Renal cortical epithelial cell (primary cell): ENCODE results near the gene TTLL6. TPM values are rescaled to one million over a fixed set of nuclear protein-coding genes. Genes with fewer than 3 reads are reported as not detected.
"Not testable (repeated sequence)": the region's sequence is repeated elsewhere in the genome, so short reads cannot be mapped to it uniquely, and the experiment has no call there.

Experiments
- DNase-seq: peaks from one replicate; pipeline ENCODE4 v3.0.0-alpha.2; 2011; ENCODE audit warnings: low read depth
- total RNA-seq: library from RNA; depleted of rRNA; stranded (reverse); fragments of >200 nt; gene quantifications from 2 replicates; pipeline ENCODE4 v1.2.3, GENCODE V29; 2014

TTLL6 gene
- total RNA-seq, 1 donor from 2014 or later = 0.45 TPM

DNA sequence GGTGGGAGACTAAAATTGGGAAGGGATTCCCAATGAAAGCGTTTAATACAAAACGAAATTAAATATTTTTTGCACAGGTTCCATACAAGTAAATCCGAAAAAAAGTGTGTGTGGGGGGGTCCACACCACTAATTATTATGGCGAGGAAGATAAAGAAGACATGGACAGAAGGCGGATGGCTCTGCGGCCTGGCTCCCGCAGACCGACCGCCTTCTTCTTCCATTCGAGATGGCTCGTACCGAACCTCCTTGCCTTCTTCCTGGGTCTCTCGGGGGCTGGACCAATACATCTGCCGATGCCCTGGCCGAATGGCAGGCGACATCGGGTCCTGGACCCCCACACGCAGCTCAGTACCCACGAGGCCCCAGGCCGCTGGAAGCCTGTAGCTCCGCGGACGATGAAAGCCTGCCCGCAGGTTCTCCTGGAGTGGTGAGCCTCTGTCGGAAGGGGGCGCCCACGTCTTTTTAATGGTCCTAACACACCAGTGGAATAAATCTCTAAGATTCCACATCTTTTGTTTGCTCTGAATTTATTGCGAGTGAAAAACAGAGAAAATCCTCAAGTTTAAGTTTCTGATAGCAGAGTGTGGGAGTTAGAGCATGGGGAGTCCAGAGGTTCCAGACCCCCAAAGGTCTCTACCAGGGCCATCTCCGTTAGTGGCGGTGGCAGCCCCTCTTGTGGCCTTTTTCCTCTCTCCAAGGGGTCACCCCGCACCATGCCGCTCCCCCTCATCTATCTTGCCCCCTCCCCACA, 92.6 kb downstream of the TTLL6 start:
- DNase-seq = peak; percentile 54

DNA sequence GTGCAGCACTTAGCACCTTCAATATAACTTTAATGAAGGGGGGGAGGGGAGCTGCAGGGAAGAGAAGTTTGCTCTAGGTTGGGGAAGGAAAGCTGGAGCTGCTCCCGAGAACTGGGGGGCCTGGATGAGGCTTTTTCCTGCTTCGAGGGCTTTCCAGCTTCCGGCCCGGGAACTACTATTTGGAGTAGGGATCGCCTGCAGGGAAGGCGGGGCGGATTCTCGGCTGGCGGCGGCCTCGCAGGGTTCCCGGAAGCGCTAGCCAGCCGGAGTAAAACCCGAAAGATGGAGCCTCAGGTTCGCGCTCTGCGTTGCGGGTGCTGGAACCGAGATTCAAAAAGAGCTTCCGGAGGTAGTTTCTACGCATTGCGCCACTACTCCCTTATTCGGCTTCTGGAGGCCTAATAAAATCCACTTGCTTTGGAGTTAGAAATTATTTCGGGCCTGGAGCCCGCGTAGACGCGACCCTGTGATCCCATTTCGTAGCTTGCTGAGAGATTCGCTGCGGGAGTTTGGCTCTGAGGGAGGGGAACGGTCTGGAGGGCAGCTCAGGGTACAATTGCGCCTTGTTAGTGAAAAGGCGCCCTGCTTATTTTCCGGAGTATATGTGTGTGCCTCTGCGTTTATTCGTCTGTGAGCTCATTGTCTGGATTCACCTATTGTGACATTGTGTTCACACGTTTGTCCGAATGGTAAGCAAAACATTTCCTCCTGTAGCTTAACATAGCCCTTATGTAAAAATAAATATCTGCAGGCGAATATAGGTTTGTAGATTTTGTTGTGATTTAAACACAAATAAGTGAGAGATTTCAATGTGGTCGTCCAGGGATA, 93.4 kb downstream of the TTLL6 start:
- DNase-seq = no peak

DNA sequence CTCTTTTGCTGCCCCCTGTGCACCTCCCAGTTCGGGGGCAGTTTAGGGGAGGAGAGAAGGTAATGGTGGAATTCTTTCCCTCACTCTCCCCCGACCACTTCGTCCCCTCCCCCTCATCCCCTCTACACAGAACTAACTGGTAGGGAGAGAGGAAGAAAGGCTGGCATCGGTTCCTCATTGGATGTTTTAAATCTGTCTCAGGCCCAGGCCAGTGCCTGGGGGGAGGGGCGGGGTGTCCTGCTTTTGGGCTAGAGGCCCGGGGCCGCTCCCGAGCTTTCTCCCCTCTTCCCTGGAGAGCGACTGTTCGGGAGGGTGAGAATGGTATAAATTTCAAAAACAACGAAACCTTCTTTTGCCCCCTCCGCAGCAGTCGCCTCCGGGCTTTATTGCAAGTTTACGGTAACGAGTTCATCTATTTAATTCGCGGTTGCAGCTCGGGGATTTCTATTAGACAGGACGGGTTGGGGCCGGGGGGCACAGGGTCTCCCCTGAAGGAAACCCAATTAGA, 94.1 kb downstream of the TTLL6 start, which contains the start of gene PRAC2:
PRAC2 (plus strand) TSS at position 271 of the 508 bp plus-strand sequence. CDS start 1,226 bp downstream, outside the sequence.
- DNase-seq = no peak

DNA sequence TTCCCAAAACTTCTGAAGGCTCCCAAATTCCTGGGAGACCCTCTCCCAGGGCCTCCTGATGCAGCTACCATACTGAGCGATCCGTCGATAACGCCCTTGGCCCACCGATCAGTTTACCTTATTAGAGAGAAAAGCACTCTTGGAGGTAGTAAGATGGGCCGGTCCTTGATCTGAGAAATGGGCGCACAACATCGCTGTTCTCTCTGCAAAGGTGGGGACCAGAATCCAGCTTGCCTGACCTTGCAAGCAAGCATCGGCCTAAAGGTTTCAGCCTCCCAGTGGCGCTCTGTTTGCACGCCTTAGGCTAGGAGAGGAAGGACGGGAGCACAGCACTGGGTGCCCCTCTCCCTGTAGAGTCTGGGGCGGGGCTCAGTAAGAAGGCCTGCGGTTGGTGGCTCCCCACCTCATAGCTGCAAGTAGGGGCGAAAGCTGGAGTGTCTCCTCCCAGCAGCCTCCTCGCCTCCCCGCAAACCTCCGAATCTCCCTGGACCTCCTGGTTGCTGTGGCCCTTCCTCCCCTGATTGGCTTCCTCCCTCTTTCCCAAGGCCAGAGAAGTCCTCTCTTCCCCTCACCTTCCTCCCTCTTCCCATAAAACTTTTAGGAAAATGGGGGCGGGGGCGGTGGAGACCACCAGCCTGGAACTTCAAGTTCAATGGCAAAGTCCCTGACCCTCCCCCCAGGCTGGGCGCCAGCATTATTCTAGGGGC, 94.7 kb downstream of the TTLL6 start, which contains the start of gene PRAC1:
PRAC1 (minus strand) TSS at position 318 of the 707 bp plus-strand sequence; CDS start at position 192, 126 bp downstream.
- no peak for DNase-seq

DNA sequence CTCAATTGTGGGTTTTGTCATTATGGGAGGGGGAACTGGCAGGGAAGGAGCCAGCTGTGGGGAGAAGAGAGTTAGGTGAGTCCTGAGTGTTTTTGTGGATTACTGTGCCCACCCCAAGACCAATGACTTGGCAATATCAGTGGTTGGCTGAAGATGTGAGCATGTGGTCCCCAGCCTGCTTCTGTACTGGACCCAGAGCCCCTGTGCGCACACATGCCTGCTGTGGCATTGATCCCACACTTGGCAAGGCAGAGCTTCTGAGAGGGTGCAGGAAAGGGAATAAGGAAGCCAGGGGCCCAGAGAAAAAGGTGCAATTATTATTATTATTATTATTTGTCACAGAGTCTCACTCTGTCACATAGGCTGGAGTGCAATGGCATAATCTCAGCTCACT, 96.0 kb downstream of the TTLL6 start:
- no peak for DNase-seq

DNA sequence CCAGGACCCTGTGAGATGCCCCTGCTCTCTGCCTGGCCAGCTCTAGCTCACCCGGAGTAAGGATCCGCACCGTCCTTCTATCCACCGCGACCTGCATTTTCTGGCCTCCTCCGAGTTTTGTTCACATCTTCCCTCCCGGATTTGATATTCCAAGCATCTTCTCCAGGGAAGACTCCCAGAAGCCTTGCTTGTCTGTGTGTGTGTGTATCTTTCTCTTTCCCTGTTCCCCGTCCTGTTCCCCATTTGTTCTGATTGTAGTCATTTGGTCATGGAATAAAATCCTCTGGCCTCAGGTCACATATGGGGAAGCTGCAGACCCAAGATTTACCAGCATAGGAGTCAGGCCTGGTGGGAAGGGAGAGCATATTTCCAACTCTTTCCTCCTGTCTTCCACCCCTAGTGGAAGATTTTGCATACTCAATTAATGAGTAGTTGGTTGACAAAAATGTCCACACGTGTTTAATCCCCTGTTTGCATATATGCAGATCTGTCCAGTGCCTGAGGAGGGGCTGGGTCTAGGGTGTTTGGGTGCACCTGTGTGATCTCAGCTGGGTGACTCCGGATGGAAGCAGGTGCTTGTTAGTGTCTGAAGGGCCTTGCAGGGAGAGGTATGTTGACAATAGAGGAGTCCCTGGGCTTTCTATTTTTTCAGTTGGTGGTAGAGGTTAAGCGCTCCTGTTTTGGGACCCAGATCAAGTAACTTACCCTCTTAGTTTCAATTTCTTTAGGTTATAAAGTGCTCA, 96.6 kb downstream of the TTLL6 start:
- no peak for DNase-seq

DNA sequence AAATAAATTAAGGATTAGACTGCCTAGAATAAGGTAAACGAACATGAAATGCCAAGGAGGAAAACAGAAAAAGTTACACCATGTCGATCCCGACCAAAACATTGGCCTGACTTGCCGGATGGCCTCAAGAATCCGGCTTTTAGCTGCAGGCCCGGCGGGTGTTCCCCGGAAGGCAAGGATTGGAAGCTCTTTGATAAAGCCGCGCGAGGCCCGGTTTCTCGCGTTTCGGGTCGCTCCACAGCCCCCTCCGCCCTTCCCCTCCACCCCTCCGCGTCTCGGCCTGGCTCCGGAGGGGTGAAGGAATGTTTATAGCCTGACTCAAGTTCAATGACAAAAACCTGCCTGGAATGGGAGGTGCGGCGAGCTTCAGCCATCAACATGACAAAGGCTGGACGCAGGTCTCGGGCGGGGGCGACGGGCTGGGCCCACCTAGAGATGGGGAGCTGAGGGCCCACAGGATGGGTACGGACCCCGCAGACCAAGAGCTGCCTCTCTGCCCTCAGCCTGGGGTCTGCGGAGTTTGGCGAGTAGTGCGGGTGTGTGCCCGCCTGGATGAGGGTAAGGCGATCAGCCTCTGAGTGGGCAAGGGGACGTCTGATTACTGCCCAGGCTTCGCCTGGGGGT, 97.3 kb downstream of the TTLL6 start:
- no peak for DNase-seq

DNA sequence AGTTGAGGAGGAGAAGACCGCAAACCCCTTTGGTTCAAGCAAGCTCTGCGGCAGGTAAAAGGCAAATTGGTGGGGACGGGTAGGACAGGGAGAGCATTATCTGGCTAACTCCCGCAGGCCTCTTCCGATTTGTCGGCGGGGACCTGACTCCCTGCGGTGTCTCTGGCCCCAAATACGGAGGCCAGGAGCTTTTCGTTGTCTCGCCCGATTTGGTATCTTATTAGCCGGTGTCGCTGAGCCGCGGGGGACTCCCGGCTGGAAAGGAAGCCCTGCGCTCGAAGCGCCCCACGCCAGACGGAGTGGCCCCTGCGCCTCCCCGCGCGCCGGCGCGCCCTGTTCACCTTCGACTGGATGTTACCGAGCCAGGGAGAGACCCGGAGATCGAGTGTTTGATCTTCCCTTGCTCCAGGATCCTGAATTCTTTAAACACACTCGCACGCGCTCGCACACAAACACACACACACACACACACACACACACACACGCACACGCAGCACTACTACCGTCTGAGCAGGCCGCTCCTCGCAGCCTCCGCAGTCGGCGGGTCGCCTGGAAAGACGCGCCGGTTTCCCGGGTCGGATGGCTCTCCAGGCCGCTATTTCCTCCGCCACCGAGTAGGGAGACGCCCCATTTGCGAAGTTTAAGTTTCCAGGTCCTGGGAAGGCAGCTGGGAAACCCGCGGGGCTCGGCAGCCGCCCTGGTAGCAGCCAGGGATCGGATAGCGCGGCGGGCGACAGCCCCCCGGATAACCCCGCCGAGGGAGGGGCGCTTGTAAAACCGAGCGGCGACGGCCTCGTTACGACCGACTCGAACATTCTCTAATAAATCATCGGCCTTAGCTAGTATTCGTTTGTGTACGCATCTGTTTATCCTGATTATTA, 98.0 kb downstream of the TTLL6 start:
- no peak for DNase-seq

DNA sequence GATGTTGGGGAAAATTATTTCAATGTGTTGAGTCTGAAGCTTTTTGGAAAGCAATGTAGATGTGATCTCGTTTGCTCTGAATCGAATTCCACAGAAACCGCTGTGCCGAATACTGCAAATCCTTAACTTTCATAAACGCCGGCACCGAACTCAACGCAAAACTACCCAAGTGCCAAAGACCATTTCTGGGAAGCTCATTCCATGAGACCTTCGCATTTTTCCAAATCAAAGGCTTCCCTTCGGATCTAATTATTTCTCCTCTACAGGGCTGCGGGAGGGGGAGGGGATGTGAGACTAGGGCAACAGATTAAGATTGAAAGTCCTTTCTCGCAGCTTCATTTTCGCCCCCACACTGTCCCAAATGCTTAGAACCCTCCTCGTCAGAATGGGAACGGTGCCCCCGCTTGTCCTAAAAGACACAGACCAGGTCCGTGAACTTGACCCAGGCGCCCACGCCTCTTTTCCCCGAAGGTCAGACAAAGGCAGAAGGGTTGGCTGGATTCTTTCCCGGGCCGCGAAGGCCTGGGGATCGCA, 98.7 kb downstream of the TTLL6 start:
- DNase-seq = no peak

DNA sequence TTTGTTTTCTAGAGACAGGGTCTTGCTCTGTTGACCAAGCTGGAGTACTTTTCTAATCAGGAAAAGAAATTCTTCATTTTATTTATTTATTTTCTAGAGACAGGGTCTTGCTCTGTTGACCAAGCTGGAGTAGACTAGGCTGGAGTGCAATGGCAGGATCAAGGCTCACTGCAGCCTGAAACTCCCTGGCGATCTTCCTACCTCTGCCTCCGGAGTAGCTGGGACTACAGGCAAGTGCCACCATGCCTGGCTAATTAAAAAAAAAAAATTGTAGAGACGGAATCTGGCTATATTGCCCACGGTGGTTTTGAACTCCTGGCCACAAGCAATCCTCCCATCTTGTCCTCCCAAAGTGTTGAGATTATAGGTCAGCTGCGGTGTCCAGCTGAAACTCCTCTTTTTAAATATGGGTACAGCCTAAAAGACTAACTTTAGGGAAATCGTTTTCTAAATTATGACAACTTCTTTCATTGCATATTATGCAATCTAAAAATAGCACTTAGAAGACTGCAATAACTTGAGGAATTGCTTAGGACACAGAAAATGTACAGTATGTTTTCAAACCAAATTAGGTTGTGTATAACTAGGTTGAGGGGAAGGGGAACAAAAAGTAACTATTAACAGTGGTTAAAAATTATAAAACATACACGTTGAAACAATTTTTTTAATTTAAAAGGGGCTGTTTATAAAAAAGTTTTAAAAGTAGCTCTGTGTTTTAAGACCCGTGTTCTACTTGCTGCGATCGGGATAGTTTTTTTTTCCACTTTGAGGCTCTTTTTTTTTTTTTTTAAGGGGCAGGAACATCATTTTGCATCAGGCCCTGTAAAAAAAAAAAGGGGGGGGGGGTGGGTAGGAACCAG, 99.4 kb downstream of the TTLL6 start:
- DNase-seq = no peak

DNA sequence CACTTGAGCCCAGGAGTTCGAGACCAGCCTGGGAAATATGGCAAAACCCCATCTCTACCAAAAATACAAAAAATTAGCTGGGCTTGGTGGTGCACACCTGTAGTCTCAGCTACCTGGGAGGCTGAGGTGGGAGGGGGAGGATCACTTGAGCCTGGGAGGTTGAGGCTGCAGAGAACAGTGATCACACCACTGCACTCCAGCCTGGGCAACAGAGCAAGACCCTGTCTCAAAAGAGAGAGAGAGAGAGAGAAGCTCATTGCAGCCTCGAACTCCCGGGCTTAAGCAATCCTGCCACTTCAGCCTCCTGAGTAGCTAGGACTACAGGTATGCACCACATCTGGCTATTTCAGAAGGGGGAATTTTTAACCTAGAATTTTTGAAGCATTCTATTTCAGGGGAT, 100.5 kb downstream of the TTLL6 start:
- DNase-seq = not testable (repeated sequence)

DNA sequence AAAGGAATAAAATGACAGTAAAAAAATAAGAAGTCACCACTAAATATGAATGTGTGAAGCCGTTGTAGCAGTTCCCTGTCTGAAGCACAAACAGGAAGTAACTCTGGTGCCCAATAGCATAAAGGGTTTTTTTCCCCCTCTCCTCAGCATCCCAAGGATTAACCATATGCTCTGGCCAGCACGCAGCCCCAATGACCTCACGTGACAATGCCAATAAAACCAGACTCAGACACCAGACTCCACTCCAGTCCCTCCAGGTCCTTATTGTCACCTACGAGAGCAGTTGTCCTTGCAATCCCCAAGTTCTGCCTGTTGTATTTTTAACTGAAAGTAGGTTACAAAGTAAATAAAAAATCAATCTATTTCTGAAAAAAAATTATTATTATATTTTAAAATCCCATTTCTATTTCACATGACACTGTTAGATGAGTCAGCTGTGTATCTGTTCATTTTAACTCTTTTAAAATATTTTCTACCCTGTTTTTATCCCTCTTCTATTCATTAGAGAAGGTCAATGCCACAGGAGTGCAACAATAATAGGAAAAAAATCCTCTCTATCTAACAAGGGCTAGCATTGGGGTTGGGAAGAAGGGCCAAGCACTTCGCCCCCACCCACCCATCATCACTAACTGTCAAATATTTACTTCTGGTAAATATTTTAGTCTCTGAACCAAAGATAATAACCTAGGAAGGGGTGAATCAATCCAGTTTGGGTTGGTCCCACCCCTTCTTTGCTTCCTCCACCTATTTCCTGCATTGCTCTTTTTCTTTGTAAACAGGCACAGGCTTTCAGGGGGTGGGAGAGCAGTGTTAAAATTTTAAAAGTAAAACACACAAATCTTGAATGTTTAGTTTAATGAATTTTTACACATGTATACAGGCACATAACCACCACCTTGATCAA, 101.3 kb downstream of the TTLL6 start:
- no peak for DNase-seq

Other genes starting within 250 kb of the TTLL6 start
- gene HOXB4, start 238.9 kb downstream of the TTLL6 start, total RNA-seq = 2.1 and 8.7 TPM in 2 replicates
- gene HOXB3, start 227.0 kb downstream of the TTLL6 start, total RNA-seq = 8.0 and 36.2 TPM in 2 replicates
- gene HOXB5, start 223.4 kb downstream of the TTLL6 start, total RNA-seq = 0.35 and 2.4 TPM in 2 replicates
- 16.3 and 56.2 TPM in 2 replicates for gene HOXB6, start 212.2 kb downstream of the TTLL6 start, total RNA-seq
- gene HOXB7, start 206.2 kb downstream of the TTLL6 start, total RNA-seq = 23.2 and 24.0 TPM in 2 replicates
- 8.3 and 65.8 TPM in 2 replicates for gene HOXB8, start 201.9 kb downstream of the TTLL6 start, total RNA-seq
- gene HOXB9, start 190.9 kb downstream of the TTLL6 start, total RNA-seq = 17.5 and 49.2 TPM in 2 replicates
- gene PRAC1, start 94.7 kb downstream of the TTLL6 start, total RNA-seq = not detected in 2 replicates
- not detected in 2 replicates for gene PRAC2, start 94.0 kb downstream of the TTLL6 start, total RNA-seq
- gene HOXB13, start 88.5 kb downstream of the TTLL6 start, total RNA-seq = 0.10 TPM in 1 of 2 replicates, not detected in the other
- 32.8 and 62.6 TPM in 2 replicates for gene CALCOCO2, start 13.8 kb upstream of the TTLL6 start, total RNA-seq
- gene ATP5MC1, start 75.6 kb upstream of the TTLL6 start, total RNA-seq = 32.4 and 55.9 TPM in 2 replicates
- gene UBE2Z, start 91.2 kb upstream of the TTLL6 start, total RNA-seq = 71.5 and 97.1 TPM in 2 replicates
- 83.9 and 133 TPM in 2 replicates for gene SNF8, start 127.6 kb upstream of the TTLL6 start, total RNA-seq
- not detected in 2 replicates for gene GIP, start 151.4 kb upstream of the TTLL6 start, total RNA-seq
- gene IGF2BP1, start 180.2 kb upstream of the TTLL6 start, total RNA-seq = 0.45 and 1.4 TPM in 2 replicates